IPS-NIHi11 (cell line): ENCODE data around the gene ASTL.
"Not testable (repeated sequence)": the region's sequence is repeated elsewhere in the genome, so short reads cannot be mapped to it uniquely, and the experiment has no call there.

Source experiments
- DNase-seq: peaks from one replicate; pipeline ENCODE4 v3.0.0; 2012; ENCODE audit warnings: mixed read lengths, low spot score

Gene ASTL

DNA sequence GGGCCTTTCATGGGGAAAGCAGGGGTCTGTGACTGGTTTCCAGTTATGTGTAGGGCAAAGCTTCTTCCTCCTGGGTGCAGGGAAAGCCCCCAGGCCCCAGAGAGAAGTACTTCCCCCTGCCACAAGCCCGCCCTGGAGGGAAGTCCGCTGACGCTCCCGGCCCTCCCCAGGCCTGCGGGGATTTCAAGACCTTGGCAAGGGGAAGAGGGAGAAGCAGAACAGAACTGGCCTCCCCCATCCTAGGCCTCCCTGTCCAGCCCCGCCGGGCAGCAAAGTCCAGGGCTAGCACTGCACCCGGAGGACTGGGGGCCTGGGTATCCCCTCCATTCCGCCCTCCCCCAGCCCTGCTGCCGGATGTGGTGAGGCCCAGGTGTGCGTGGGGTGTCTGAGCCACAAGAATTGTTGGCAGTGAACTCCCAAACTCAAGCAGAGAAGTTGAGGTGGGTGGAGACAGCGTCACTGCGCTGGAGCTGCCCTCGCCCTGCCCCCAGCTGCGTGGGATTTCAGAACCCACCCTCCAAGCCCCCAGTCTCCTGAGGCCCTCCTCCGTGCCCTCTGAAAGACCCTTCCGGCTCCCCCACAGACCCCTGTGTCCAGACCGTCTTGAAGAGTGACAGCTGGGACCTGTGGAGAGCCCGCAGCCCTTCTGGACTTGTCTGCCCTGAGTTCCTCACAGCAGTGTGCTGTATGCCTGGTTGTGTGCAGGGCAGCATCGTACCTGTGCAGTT, 8.0 kb upstream of the ASTL start:
- no peak for DNase-seq

DNA sequence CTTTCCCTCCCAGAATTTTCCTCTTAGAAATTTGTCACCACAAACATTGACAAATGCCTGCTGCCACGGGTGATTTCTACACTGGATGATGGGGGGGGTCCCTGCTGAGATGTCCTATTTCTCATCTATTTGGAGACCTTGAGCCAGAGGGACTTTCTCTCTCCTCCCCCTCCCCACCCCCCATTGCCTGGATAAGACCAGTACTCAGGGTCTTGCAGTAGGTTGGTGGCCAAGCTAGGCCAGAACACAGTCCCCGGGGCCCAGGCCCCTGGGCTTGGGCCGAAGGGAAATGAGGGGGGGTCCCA, 7.5 kb upstream of the ASTL start:
- DNase-seq: no peak

DNA sequence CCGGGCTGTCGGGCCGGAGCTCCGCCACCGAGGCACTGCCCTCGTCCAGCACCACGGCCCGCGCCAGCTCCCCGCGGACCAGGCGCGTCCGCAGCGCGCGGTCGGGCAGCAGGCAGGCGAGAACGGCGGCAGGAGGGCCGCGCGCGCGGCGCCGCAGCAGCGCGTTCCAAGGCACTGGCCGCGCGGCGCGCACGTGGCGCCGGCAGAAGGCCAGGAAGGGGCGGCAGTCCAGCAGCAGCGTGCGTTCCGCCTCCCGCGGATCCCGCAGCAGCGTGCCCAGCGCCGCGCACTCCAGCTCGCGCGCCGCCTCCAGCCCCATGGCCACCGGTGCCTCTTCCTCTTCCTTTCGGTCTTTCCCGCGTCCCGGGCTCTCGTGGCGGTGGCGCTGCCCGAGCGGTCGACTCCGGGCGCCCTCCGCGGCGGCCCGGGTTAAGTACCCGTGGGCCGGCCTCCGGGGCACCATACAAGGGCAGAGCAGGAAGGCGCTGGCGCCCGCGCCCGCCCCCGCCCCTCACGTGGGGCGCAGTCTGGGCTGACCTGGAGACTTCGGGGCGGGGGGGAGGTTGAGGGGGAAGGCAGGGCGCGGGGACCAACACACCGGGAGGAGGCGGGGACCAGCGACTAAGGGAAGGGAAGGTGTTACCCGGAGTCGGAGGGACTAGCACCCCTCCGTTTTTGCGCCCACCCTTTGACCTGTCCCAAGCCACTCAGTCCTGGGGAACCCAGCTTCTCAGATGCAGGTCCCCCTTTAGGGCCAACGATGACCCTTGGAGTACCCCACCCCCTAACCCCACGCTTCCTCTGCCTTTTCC, 6.9 kb upstream of the ASTL start, which contains the start of gene DUSP2:
TSS of gene DUSP2 (minus strand) at position 405 of the 812 bp plus-strand sequence. CDS start at position 319, 86 bp downstream.
- DNase-seq: peak; percentile 82

DNA sequence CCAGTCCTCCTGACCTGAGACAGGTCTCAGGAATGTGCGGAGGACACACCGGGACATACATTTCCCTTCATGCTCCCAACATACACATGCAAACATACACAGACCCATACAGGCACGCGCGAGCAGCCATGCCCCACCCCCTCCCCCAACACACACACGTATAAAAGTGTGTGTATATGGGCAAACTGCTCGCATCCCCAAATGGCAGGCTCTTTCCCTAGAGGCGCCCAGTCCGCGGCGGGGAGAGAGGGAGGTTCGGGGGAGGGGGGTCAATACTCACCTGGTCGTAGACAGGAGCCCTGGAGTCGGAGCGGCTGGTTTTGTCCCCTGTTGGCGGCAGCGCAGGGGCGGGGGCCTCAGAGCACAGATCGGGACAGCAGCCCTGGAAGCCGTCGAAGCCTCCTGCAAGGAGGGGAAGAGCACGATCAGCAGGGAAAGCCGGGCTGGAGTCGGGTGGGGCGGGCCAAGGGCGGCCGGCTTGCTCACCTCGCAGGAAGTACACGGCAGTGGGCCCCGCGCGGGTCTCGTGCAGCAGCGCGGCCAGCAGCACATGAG, 6.3 kb upstream of the ASTL start:
- DNase-seq: no peak

DNA sequence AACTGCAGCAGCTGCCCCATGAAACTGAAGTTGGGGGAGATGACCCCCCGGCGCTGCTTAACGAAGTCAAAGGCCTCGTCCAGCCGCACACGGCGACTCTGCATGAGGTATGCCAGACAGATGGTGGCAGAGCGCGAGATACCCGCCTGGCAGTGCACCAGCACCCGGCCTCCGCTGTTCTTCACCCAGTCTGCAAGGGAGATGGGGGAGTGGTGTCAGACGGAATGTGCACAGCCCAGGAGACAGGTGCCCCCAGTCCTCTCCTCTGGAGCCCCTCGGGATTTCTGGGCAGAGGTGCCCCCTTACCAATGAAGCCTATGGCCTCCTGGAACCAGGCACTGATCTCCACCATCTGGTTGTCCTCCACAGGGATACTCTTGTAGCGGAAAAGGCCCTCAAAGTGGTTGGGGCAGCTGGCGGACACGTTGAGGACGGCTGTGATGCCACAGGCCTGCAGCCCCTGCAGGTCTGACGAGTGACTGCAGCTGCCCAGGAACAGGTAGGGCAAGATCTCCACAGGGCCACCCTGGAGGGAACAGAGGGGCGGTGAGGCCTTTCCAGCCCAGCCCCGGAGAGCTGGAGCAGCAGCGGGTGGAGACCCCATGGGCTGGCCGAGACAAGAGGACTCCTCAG, 5.7 kb upstream of the ASTL start:
- peak; percentile 78 for DNase-seq

DNA sequence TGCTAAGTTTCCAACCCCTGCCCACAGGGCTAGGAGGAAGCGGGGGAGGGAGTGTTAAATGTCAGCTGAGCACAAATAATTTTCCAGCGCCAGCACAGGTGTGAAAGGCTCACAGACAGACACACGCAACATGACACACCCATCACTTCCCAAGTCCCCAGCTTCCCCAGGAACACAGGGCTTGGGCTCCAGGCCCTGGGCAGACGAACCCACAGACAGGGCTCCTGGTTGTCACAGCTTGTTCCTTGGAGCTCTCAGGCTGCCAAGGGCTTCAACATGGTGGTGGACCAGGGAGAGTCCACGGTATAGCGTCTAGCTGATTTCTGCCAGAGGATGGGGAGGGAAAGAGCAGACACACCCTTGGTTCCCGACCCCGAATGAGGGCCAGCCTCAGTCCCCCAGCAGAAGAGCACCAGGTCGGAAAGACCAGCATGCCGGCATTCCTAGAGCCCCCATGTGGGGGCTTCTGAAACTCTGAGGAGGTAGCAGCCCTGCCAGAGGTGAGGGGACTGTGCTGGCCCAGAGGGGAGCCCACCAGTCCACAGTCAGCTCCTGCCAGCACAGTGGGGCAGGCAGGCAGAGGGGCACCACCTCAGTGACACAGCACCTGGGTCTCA, 5.0 kb upstream of the ASTL start:
- DNase-seq: no peak

DNA sequence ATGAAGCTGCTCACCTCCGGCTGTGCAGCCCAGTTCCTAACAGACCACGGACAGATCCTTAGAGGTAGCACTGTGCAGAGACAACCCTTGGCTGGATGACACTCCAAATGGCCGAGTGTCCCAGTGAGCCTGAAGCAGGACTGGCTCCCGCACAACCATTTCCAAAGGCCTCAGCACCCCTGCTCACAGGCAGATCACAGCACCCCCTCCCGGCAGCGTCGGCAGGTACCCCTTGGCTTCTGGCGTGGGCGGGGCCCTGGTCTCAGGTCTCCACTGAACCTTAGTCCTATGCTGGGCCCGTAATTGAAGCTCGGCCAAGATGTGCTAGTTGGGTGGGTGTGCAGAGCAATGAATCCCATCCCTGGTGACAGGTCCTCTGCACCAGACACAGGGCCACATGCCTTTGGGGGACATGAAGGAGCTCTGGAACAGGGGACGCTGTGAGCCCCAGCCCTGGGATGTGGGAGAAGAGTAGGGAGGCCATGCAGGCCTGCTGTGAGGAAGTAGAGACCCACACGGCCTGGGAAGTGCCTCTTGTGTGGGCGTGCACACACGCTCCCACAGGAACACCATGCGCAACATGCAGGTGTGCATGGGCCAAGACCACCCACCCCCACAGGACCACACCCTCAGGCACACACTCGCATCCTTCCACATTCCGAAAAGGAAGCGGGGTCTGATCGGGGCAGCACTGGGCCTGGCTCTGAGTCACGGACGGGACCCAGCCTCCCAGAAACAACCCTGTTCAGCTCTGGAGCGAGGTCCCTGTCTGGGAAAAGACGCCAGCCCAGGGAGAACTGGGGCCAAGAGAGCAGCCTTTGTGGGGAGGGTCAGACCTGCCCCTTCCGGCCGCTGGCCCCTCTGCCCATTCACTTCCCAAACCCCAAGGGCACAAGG, 4.2 kb upstream of the ASTL start:
- no peak for DNase-seq

DNA sequence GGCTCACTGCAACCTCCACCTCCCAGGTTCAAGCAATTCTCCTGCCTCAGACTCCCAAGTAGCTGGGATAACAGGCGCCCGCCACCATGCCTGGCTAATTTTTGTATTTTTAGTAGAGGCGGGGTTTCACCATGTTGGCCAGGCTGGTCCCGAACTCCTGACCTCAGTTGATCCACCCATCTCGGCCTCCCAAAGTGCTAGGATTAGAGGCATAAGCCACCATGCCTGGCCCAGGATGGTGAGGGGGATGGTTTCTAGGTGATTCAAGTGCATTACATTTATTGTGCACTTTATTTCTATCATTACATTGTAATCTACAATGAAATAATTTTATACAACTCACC, 3.3 kb upstream of the ASTL start:
- not testable (repeated sequence) for DNase-seq

DNA sequence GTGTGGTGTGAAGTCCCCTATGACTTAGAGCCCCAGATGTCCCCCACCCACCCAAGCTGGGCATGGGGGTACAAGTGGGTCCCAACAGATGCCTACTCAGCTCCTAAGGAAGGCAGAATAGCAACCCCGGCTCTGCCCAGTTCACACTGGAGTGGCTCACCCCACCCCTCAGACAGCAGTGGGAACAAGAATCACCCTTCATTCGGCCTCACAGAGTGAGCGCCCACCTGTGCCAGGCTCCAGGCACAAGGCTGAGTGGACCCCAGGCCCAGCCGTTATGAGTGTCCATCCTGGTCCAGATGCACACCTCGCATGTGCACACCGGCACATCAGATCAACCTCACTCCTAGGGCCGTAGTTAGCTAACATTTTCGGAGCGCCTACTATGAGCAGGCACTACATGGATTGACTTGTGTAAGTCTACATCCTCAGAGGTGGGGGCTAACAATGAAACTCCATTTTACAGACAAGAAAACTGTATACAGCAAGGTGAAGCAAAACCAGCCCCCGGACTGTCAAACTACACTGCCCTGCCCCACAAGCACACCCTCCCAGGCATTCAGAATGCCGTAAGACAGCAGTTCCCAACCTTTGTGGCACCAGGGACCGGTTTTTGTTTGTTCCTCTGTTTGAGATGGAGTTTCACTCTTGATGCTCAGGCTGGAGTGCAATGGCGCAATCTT, 2.8 kb upstream of the ASTL start:
- no peak for DNase-seq

DNA sequence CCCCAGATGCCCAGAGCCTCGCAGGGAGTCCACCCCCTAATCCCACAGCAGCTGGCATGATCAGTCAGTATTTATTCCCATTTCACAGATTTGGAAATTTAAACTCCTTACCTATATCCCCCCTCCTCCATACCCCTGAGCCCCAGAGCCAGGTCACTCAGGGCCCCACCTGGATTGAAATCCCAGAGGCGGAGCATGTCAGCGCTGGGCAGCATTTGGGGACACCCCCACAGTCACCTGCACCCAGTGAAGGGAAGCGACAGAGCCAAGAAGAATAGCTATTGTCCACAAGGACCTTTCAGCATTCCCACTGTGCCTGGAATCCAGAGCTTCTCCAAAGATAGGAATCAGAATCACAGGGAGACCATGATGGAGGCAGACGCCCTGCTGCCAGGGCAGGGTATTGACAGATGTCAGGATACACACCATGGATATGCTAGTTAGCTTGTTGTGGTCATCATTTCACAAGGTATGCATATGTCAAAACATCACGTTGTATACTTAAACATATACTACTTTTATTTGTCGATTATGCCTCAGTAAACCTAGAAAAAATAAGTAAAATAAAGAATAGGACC, 968 bp upstream of the ASTL start:
- DNase-seq: no peak

DNA sequence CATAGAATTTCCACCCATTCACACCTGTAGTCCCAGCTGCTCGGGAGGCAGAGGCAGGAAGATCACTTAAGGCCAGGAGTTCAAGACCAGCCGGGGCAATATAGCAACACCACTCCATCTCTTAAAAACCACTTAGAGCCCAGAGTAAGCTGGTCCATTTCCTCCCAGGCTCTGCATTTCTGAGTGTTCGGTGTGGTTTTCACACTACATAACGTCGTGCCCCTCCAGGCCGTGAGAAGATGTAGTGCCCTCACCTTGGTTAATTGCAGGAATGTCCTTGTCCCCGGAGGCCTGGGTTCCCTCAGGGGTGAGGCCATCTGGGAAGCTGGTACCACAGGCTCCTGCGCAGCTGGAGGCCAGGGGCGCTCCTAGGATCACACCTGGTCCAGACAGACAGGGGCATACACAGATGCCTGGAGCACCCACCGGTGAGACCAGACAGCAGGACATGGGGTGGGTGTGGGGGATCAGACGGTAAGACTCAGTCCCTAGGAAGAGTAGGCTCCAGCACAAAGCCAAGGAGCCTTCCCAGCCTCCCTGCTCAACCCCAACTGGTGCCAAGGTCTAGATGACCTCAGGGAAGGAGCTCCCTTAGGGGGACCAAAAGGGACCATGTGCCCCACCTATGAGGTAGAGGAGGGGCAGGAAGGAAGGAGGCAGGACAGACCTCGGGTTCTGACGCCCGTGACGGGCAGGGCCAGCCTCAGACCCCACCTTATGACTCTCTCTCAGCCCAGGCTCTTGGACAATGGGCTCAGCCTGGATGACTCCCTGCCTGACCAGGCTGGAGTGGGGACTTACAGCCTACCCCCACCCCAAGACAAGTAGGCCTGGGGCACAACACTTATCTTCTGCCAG, 752 bp downstream of the ASTL start:
- no peak for DNase-seq

DNA sequence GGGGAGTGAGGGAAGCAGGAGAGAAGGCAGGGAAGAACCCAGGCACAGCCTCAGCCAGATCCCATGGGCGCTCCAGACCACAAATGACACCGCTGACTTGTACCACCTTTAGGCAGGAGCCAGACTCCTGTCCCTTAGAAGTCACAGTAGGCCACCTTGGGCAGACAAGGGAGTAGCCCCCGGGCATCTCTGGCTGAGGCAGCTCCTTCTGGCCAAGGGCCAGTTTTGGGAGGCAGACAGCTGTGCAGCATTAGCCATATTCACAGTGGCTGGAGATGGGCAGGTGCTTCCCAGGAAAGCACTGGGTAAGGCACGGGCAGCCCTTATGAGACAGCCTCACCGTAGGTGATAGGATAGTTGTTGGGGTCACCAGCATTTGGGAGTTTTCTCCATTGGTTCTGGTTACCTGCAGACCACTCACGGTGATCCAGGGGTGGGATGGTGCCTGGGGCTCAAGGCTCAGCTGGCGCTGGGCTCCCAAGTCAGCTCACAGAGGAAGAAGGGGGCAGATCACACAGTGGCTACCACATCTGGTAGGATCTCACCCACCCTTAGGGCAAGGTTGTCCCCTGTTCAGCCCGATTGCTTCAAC, 2.1 kb downstream of the ASTL start:
- no peak for DNase-seq

DNA sequence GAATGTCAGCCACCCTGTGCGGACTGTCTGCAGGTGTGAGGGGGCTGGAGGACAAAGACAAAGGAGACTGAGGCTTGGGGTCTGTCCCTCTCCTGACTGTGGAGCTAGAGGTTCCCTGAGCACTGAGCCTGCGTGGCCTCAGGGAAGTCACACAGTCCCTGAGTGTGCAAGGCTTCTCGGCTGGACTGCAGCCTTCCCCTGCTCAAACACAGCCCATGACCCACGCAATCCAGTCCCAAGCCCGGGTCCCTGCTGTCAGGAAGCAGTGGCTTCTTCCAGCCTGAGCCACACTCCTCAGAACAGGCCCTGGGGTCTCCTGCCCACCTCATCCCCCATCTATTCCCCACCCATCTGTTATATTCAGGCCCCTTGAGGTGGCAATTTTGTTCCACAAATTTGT, 2.7 kb downstream of the ASTL start:
- no peak for DNase-seq

DNA sequence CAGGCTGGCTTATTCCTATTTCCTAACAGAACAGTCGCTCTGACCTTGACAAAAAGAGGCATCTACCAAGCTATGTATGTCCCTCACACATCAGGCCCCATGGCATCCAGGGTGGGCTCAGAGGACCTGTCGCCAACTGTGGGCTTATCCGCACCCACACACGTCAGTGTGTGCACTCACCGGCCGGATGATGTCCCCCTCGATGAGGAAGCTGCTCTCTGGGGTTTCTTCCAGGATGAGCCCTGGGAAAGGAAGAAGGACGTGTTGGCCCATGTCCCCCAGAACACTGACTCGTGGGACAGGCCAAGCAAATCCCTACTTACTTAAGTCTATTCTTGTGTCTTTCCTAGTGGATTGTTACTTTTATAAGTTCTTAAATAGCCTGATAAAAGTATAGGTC, 3.1 kb downstream of the ASTL start:
- DNase-seq: no peak

DNA sequence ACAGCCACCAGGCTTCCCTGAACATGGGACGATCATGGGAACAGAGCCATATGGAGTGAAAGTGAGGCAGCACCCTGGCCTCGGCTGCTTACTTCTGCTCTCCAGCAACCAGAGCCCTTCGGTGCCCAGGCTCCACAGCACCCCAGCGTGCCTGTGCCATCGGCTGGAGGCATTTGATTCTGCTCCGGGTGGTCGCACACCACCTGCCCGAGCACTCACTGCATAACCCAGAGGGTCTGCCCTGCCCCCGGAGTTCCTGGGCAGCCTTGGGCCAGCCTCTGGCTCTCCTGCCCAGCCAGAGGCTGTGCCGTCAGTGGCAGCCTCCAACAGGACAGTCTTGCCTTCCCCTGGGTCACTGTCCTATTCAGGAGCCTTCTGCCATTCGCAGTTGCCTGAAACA, 3.9 kb downstream of the ASTL start:
- DNase-seq: no peak

DNA sequence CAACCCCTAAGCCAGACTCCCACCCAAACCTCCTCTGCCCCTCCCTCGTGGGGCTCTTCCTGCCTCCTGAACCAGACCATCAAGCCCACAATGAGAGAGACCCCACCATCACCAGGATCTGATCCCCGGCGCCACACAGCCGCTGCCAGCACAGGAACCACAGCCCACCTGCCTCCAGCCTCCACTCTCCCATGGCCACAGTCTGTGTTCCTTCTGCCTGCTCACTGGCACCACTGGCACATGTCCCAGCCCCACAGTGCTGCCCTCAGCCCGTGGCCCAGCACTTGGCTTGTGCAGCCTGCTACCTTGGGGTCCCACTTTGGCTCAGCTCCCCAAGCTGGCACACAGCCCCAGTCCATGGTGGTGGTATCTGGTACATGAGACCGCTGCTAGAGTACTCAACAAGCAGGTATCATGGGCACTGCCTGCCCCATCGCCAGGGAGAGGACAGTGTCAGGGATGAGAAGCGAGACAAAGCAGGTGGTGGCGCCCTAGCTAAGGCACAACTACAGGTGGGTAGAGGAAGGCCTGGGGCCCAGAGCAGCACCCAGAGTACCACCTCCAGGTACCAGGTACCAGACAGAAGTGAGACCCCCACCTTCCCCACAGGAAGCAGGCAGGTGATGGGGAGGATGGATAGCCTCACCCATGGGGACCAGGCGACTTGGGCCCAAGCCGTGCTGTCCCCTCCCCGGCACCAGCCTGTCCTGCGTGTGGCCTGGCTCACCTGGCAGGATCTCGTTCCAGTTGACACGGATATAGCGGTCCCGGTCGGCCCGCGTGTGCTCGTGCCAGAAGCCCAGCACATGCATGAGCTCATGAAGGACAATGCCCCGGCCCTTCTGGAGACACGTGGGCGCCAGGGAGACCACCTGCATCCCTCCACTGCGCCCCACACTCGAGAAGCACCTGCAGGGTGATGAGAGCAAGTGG, 6.2 kb downstream of the ASTL start:
- DNase-seq: no peak

DNA sequence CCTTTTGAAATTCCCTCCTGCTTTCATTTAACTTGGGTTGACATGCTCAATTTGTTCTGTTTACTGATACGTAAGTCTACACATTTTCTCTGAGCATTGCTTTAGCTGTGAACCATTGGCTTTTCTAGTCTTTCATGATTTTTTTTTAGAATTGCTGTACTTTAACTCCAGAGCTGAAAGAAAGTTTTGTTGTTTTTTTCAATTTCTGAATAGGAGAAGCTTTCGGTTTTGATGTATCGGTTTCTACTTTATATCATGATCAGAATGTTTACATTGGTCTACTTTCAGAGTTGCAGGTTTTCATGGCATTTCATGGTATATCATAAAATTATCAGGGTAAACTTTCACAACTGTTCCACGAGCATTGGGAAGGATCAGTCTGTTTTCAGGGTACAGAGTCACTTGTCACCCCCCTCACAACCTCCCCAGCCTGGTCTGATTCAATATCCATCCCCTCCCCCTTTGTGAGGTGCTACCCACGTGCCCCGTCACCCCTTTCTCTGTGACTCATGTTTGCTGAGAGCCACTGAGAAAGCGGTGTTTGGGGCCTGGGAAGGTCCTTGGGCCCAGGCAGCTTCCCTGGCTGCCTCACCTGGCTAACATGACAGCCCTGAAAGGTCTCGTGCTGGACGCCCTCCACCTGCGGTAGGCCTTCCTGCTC, 7.0 kb downstream of the ASTL start:
- no peak for DNase-seq

DNA sequence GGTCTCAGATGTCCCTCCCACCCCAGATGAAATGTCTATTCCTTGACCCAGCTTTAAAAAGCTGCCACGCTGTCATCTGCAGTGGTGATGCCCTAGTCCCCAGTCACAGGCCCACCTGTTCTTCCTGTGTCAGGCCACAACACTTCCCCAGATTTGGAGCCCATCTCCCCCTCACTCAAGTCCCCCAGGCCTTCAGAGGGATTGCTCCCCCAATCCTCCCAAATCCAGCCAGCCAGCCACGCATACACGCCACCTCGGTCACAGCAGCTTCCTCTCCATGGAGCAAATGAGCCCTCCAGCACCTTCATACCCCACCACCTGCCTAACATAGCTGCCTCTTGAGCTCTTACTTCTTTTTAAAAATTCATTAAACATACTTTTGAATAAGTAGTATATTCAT, 7.8 kb downstream of the ASTL start:
- no peak for DNase-seq
